ENCODE results near the gene CDCA7.
A peak's percentile ranks its signal among the peaks of the same experiment; 100 is the strongest.
"Not testable (repeated sequence)": the region's sequence is repeated elsewhere in the genome, so short reads cannot be mapped to it uniquely, and the experiment has no call there.

CDCA7 gene

GRCh38 chr2:173359231-173359630 lies 4.6 kb downstream of the CDCA7 start:
- DNase-seq = peak; percentile 85

DNA sequence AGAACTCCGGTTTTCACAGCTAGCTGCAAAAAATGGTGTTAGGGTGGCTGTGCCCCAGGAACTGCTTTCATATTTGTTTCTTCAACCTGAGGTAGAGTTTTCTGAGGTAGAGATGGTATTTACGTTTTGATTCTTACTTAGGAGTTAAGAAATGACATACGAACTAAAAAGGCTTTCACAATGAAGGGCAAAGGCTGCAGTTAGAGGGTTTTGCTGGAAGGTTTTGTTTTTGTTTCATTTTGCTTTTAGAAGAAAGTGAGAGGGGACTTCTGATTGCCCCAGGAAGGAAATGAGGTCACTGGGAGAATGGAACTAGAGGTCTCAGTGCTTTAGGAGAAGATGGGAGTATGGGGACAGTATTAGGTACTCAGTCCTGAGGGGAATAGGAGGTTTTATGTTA lies 15.5 kb downstream of the CDCA7 start:
- peak; percentile 46 for DNase-seq

- DNase-seq = no peak
Observed at GRCh38 chr2:173371023-173371422, 16.4 kb downstream of the CDCA7 start.

DNA sequence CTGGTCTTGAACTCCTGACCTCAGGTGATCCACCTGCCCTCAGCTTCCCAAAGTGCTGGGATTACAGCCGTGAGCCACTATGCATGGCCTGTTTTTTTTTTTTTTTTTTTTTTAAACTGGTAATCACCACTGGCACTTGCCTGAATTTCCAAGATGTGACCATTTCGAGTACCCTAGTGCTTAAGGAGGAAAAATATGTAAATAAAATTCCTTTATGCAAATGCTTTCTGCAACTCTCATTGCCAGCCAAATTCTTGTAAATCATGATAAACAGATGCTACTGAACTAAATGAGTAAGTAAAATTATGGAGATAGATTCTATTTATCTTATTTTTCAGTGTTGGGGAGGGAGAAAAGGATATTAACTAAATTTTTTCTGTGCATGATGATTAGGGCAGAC lies 18.6 kb downstream of the CDCA7 start:
- DNase-seq = no peak

GRCh38 chr2:173374634-173375033 lies 20.0 kb downstream of the CDCA7 start:
- DNase-seq = no peak

DNA sequence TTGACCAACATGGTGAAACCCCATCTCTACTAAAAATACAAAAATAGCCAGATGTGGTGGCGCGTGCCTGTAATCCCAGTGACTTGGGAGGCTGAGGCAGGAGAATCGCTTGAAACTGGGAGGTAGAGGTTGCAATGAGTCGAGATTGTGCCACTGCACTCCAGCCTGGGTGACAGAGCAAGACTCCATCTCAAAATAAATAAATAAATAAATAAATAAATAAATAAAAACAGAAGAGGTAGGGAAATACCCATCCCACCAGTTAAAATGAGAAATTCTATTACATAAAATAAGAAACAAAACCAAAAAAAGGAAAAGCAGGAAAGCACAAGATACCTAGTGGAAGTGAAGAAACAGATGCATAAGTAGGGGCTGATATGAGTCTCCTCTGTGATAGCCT lies 30.9 kb downstream of the CDCA7 start:
- not testable (repeated sequence) for DNase-seq

DNA sequence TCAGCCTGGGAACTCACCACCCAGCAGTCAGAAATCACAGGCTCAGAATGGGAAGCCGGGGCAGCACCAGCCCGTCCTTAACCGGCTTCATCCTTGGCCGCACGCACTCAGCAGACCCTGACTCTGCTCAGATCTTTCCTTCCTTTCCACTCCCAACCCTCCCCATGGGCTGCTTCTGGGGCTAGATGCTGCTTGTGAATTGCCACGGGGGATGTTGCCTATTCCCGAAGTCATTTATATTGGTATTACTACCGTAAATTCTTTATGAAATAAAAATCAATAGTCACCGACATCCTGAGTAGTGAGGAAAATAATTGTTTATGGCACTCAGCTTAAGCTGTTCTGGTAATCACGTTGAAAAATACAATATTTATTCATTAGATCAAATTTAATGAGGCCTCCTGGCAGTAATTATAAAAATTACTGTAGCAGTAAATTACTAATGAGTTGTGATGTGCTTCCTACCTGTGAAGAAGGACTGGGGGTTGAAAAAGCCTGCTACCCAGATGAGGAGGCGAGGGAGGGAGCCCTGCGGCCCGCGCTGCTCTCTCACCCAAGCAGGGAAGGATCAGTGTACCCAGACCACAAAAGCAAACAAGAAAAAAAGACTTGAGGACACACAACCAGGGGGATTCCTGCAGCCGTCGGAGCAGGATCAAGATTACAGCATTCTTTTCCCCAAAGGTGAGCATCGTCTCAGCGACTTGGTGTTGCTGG lies 31.5 kb downstream of the CDCA7 start:
- DNase-seq = no peak

GRCh38 chr2:173386738-173387065 lies 32.0 kb downstream of the CDCA7 start:
- DNase-seq = no peak

GRCh38 chr2:173387079-173387478 lies 32.4 kb downstream of the CDCA7 start:
- no peak for DNase-seq

GRCh38 chr2:173387660-173388059 lies 33.0 kb downstream of the CDCA7 start:
- DNase-seq = no peak

DNA sequence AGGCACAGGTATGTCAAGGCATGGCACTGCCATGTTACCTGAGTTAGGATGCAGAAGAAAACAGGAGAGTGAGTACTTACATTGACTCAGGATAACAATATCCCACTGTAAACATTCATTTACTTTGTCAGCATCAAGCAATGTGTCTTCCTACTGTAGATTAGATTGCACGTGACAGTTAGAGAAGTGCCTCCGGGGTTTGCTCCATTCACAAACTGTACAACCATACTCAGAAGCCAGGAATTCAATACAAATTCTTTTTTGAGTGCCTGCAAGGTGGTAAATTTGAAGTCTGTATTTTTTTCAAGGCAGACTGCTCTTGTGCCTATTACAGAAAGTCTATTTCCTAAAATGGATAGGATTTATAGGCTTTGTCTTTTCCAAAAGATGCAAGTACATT lies 34.1 kb downstream of the CDCA7 start:
- DNase-seq = no peak

DNA sequence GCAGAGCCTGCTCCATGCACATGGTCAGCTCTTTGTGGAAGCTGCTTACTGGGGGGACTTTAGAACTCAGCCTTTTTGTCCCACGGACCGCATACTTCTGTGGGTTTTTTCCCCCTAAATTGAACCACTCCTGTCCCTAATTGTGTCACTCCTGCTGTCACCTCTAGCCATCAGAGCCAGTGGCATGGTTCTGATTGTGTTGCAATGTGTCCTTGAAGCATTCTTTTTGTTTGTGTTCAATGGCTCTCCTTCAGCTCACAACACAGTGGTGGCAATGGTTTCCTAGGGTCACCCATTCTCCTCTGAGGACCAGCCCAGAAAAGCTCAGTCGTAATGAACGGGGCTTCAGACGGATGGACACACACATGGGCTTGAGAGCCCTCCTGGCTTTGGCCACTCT lies 35.4 kb downstream of the CDCA7 start:
- no peak for DNase-seq

- DNase-seq = no peak
Observed at GRCh38 chr2:173392731-173393130, 38.1 kb downstream of the CDCA7 start.

DNA sequence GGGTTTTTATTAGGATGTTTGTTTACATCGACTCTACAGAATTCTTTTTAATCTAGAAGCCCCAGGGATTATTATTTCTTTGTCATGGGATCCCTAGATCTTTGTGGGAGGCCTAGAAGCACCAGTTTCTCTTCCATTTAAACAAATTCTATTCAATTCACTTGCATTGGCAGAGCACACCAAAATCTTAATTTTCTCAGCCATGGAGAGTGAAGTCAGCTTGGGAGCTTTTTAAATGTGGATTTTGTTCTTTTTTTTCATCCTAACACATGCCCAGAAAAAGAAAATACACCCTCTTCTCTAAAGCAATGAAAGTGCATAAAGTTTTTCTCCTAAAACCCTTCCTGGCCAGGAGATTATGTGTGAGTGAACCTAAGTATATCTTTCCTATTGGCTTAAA lies 38.5 kb downstream of the CDCA7 start:
- DNase-seq = no peak

GRCh38 chr2:173393636-173394035 lies 39.0 kb downstream of the CDCA7 start:
- DNase-seq = no peak

DNA sequence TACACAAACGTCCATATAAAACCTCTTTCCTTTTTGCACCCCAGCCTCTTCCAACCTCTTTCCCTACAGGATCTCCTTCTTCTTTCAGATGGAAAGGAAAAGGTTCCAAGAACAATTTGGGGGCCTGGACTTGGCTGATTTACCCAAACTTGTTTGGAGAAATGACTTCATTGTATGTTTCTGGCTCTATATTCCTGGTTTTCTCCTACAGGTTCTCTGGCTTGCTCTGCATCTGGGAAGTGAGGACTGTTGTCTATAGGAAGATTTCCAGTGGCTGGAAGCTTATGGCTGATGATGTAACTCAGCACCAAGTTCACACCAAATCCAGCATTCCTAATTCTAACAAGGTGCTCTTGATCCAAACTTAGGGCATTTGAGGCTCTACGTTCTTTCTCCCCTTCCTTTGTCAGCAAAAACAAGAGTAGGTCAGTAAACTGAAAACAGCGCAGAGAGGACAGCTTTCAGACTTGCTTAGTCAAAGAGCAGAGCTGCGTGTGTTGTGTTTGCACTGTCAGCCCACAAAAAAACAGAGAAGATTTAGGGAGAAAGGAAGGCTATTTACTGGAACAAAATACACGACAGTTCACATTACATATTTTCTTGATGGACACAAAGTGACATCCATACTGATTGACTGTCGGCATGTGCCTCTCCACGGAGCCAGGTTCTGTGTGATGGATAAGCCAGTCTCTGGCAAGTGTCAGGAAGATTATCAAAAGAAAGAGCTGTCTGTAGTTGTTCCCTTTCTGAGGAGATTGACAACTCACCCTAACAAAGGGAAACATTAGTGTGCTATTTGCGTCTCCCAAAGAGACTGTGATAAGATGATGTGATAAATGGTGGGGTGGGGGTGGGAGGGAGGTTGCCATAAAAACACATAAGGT lies 39.7 kb downstream of the CDCA7 start:
- no peak for DNase-seq

DNA sequence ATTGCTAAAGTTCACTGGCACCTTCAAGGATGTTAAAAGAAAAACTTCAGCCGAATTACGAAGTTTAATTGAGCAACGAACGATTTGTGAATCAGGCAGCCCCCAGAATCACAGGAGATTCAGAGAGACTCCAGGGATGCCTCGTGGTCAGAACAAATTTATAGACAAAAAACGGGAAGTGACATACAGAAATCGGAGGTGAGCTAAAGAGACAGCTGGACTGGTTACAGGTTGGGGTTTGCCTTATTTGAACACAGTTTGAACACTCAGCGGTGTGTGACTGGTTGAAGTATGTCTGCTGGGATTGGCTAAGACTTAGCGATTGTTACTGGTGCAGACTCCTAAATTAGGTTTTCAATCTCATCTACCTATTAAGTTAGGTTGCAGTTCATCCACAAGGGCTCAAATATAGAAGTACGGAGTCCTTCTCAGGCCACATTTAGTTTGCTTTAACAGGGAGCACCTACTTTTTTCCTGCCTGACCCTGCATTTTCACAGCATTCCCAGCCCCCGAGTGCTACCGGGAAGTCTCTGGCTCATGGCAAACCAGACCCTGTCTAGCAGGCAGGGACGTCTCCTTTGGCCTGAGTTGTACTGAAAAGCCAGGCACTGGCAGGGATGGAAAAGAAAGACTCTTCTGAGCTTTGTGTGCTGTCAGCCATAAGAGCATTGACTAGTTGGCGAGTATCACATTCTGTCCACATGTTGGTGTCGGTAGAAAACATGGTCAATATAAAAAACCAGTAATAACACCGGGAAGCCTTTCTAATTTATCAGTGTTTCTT lies 41.1 kb downstream of the CDCA7 start:
- DNase-seq = no peak

GRCh38 chr2:173397539-173397938 lies 42.9 kb downstream of the CDCA7 start:
- no peak for DNase-seq

DNA sequence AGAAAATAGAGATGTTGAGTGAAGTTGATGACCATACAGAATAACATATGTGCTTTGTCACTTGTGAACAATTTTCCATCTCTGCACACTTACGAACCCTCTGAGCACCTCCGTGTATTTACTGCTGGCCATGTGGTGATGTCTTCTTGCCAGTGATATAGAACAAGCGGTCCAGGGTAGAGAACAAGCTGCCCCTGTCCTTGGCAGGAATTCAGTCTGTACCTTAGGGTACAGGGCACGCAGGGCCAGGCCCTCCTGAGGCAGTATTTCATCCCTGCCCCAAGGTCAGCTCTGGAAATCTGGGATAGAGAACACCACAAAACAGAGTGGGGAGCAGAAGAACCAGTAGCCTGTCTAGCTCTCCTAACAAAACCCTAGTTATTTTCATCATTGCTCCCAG lies 44.6 kb downstream of the CDCA7 start:
- DNase-seq = no peak

DNA sequence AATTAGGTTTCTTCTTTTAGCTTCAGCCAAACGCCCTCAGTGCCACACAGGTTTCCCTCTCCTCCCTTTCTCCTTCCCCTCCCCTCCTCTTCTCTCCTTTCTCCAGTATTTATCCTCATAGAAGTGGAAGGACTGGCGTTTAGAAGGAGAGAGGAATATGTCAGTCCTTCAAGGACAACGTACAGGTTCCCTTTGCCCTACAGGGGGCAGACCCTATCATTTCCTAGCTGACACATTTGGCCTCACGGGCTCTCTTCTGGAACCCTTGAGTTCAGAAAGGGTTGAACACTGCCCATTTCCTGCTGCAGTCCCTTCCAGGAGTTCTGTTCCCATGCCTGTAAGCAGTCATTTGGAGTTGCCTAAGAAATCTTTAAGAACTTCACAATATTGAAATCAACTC lies 46.1 kb downstream of the CDCA7 start:
- peak; percentile 7 for DNase-seq

- no peak for DNase-seq
Observed at GRCh38 chr2:173401716-173402326, 47.1 kb downstream of the CDCA7 start.

GRCh38 chr2:173402405-173402974 lies 47.8 kb downstream of the CDCA7 start:
- DNase-seq = peak; percentile 82
